Psoas muscle (tissue), 8 donors: ENCODE measurements around the gene SYNPR. TPM values are rescaled to one million over a fixed set of nuclear protein-coding genes. Genes with fewer than 3 reads are reported as not detected.

ENCODE experiments used
- ATAC-seq, 4 donors: fragments of 200-7000 bp; cut with Tn5 transposase; one replicate each; pipeline ENCODE4 v1.9.1; 2020; ENCODE audit warnings: moderate library complexity in 3 of 4, mild to moderate bottlenecking in 2 of 4
- DNase-seq, 2 donors: peaks; one replicate each; pipeline ENCODE4 v3.0.0-alpha.2; 2020
- H3K27ac ChIP-seq: fragments of 200-600 bp; one replicate; pipeline ENCODE4 v1.8.0; 2022
- H3K27me3 ChIP-seq, 3 donors: fragments of 200-600 bp in 1 of 3; one replicate each; pipeline versions ENCODE4 v1.6.1 to v1.8.0; 2013 to 2022; ENCODE audit warnings: low read length in 2 of 3, mild to moderate bottlenecking in 2 of 3, moderate library complexity in 1 of 3; ENCODE audit not compliant: insufficient read depth in 3 of 3
- H3K36me3 ChIP-seq, 2 donors: fragments of 200-600 bp in 1 of 2; one replicate each; pipeline versions ENCODE4 v1.6.1 to v1.8.0; 2013 to 2022; ENCODE audit warnings: low read depth in 1 of 2, mild to moderate bottlenecking in 1 of 2, moderate library complexity in 1 of 2; ENCODE audit not compliant: insufficient read depth in 1 of 2
- H3K4me1 ChIP-seq: fragments of 200-600 bp; one replicate; pipeline ENCODE4 v1.8.0; 2022
- H3K4me3 ChIP-seq: fragments of 200-600 bp; one replicate; pipeline ENCODE4 v1.8.0; 2022; ENCODE audit warnings: mild to moderate bottlenecking
- H3K9me3 ChIP-seq: fragments of 200-600 bp; one replicate; pipeline ENCODE4 v1.8.0; 2022
- CTCF ChIP-seq: fragments of 200-600 bp; IDR thresholded peaks from one replicate; pipeline ENCODE4 v1.8.0; 2022; ENCODE audit warnings: antibody characterized with exemption
- WGBS, 3 donors: extraction: QIAGEN DNeasy Blood & Tissue Kit; methylation state at CpG; one replicate each; pipeline versions ENCODE4 v1.1.6 to v1.1.7; 2013; 5-methylcytosine and 5-hydroxymethylcytosine counted together
- intact Hi-C, 2 donors: fragments of 100-400 bp; cut with DNase I; formaldehyde crosslinking; loops; one replicate each; pipeline versions ENCODE4 v1.11.0 to v1.14.2; 2022
- polyA plus RNA-seq, 3 donors: library from polyadenylated mRNA; stranded (reverse); fragments of 200-250 nt; gene quantifications; one replicate each; pipeline ENCODE4 v1.2.3, GENCODE V29; 2013
- total RNA-seq, 4 donors: library from RNA; stranded (reverse); fragmentation: NEBNext Ultra II Directional in 2 of 4; extraction: Animal tissue kit (Norgen Biotek cat#: 25700) in 2 of 4; gene quantifications; one replicate each; pipeline versions ENCODE4 v1.2.1 to v1.2.4, GENCODE V29; 2021 to 2023
- donor health status: healthy with polysubstance abuse.
- donor health status: DM: no; HTN: no; CAD: no; lungs with moderate emphysema.
- donor health status: Bipolar disorder and iron deficiency.
- donor health status: healthy.
- donor health status: DM: yes; HTN: yes; CAD: no.
- donor health status: DM: no; HTN: no; CAD: no.
- donor health status: DM: no; HTN: no; CAD: no.
- donor health status: DM: yes; HTN: yes; CAD: no.

The SYNPR gene
- total and polyA plus RNA-seq, 7 donors = 0.03 TPM; not detected in 6

DNA sequence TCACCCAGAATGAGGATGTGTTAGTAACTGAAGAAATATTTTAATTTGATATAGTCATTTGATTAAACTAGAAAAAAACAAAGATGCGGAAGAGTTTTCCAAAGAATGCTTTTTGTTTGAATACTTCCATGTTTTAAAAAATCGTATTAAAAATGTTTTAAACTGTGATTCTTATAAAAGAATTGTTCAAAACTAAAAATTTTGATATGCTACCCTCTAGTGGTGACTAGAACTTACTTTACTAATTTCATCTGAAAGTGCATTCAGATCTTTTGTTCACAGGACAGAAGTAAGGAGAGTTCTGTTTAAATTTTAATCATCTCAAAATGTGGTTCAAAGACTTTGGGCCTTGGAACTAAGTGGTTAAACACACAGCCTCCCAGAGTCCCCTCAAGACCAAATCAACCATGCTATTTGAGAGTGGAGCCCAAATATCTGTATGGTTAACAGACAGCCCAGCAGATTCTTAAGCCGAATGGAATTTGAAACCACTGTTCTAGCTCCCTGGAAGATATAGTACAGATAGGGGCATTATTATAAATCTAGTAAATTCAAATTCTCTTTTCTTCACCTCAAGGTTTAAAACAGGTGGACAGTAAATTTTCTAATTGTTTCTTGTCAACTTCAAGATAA is 45.2 kb upstream of the SYNPR start:
- no peaks in the 10 kb centered on the region for H3K4me1 ChIP-seq
- no peak overlapping the region for H3K27ac ChIP-seq
- DNase-seq (no peak), ATAC-seq (no peak)
- TF ChIP-seq CTCF = no peak
- no peaks in the 10 kb centered on the region for H3K27me3 ChIP-seq
- WGBS, 3 donors = 65 to 68% (median 66%) methylated on average over 3 of the region's 3 CpGs
- intact Hi-C loops = no loop called here
- H3K36me3 ChIP-seq = no peaks in the 10 kb centered on the region
- no peak overlapping the region for H3K4me3 ChIP-seq
- H3K9me3 ChIP-seq = no peaks in the 10 kb centered on the region

DNA sequence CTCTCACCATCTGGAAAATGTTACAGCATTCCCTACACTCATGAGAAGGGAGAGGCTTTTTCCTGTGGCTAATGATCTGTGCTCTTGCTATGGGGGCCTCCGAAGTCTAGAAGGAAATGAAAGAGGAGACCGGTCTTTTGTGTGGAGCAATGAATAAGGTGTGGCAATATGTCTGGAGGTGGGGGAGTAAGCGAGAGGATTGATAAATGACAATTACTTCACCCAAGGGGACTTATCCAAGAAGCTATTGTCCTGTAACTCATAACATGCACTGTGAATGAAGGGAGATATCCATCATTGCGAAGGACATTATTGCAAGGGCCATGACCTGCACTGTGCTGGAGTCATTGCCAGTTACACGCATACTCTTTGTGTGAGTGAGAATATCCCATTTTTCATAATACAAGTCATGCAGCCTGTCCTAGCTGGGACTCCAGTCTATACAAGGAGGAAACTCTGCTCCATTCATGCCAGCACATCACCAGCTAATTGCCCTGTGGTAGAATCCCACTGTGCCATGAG is 37.7 kb upstream of the SYNPR start:
- no peaks in the 10 kb centered on the region for H3K4me1 ChIP-seq
- H3K4me3 ChIP-seq = no peak overlapping the region
- 54 to 57% (median 57%) methylated on average over 5 of the region's 5 CpGs for WGBS, 3 donors
- no peak for DNase-seq
- H3K36me3 ChIP-seq = no peaks in the 10 kb centered on the region
- ATAC-seq = peak in 1 of 4 donors; percentile 17
- H3K9me3 ChIP-seq = no peaks in the 10 kb centered on the region
- no peak for TF ChIP-seq CTCF
- no peaks in the 10 kb centered on the region for H3K27me3 ChIP-seq
- H3K27ac ChIP-seq = no peak overlapping the region
- intact Hi-C loops = no loop called here

DNA sequence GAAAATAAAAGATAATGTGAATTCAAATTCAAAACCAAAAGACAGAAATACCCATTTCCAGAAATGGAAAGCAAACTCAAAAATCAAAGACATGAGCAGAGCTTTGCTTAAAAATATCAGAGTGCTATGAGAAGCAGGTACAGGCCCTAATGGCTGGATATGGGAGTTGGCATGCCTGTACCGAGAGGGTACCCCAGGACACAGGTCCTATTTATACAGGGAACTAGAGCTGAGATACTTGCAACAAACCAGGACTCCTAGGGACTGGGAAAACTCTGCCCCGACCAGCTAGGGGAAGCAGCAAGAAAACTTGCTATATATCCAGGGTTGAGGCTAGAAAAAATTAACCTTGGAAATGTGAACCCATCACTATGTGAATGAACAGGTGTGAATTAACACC is 36.0 kb upstream of the SYNPR start:
- no peaks in the 10 kb centered on the region for H3K27me3 ChIP-seq
- WGBS, 3 donors = 58 to 67% (median 59%) methylated on average over 2 of the region's 2 CpGs
- no peaks in the 10 kb centered on the region for H3K9me3 ChIP-seq
- intact Hi-C loops = no loop called here
- no peaks in the 10 kb centered on the region for H3K36me3 ChIP-seq
- no peak overlapping the region for H3K27ac ChIP-seq
- no peak for TF ChIP-seq CTCF
- H3K4me1 ChIP-seq = no peaks in the 10 kb centered on the region
- DNase-seq (no peak), ATAC-seq (no peak)
- no peak overlapping the region for H3K4me3 ChIP-seq

GRCh38 chr3:63244486-63244885 is 33.6 kb upstream of the SYNPR start:
- Histone ChIP-seq H3K27me3 (peaks cover 0 to 2% (median 0%) of the 10 kb centered on the region in 3 donors), H3K9me3 (no peaks in the 10 kb centered on the region), H3K4me3 (no peak overlapping the region), H3K36me3 (no peaks in the 10 kb centered on the region), H3K4me1 (no peaks in the 10 kb centered on the region), H3K27ac (no peak overlapping the region)
- ATAC-seq (no peak), DNase-seq (no peak)
- intact Hi-C loops = no loop called here
- WGBS, 3 donors = 90 to 95% (median 91%) methylated on average over 3 of the region's 3 CpGs
- no peak for TF ChIP-seq CTCF

DNA sequence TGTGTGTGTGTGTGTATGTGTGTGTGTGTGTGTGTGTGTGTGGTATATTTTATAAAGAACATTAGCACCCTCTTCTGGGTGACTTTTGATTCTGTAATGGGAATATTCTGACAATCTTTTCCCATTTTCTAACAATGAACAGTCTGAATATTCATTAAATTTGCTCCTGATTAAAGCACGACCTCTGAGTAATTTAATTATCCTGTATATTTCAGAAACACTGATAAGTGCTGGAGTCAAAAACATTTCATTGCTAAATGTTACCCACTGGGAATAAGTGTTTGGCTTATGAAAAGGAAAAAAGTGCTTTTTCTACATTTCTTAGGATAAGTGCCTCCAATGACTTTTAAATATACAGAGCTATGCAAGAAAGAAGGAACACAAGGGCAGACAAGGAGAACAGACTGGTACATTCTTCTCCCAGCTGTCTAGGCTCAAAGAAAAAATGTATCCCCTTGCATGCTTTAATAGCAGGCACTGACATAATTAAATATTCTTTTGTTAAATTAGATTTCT is 32.3 kb upstream of the SYNPR start:
- H3K36me3 ChIP-seq = no peaks in the 10 kb centered on the region
- 42 to 63% (median 56%) methylated on average over 1 of the region's 1 CpG for WGBS, 3 donors
- DNase-seq = no peak
- intact Hi-C loops = no loop called here
- H3K9me3 ChIP-seq = no peaks in the 10 kb centered on the region
- H3K4me1 ChIP-seq = no peaks in the 10 kb centered on the region
- TF ChIP-seq CTCF = no peak
- no peak overlapping the region for H3K27ac ChIP-seq
- peaks cover 0 to 2% (median 0%) of the 10 kb centered on the region in 3 donors for H3K27me3 ChIP-seq
- ATAC-seq = no peak
- H3K4me3 ChIP-seq = no peak overlapping the region
